GM03348 (cell line): ENCODE results near the gene OR2AK2.
A peak's percentile ranks its signal among the peaks of the same experiment; 100 is the strongest.

ENCODE experiments used
- DNase-seq: peaks from one replicate; pipeline ENCODE4 v3.0.0; 2012; ENCODE audit warnings: low spot score

The OR2AK2 gene, protein sequence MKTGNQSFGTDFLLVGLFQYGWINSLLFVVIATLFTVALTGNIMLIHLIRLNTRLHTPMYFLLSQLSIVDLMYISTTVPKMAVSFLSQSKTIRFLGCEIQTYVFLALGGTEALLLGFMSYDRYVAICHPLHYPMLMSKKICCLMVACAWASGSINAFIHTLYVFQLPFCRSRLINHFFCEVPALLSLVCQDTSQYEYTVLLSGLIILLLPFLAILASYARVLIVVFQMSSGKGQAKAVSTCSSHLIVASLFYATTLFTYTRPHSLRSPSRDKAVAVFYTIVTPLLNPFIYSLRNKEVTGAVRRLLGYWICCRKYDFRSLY

DNA sequence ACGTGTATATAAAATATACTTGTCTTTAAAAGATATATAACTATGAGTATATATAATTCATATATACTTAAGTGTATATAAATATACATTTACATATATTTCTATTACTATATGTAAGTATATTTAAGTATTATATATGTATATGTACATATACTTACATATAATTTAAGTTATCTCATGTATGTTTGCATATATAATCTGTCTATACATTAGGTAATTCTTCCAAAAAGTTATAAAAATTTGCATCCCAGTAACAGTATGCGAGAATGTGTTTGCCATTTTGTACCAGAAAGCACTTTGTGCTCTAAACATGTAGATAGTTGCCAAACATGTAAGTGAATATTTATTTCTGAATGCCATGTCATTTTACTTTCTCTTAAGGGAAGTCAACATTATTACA lies at the start of gene OR2AK2:
Gene OR2AK2 (plus strand): TSS at position 301 of the 400 bp plus-strand sequence. CDS start 144 bp downstream, outside the sequence.
- no peak for DNase-seq

DNA sequence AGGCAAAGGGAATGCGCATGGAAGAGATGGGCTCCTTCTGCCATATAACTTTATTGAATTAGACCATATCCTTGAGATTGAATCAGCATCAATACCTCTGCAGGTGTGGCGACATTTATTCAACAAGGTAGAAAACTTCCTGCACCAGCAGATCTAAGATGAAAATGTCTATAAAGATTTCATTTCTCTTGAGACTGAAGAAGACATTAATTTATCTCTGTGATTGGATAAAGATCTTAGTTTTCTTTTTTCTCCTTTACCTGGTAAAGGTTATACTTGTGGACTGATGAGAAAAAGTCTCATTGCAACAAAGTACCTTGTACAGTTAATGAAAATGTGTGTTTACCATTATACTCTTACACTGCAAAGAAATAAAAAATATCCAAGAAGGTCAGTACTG lies 45.1 kb upstream of the OR2AK2 start, which contains the start of gene OR2T8:
Gene OR2T8 (plus strand): TSS at position 301 of the 400 bp plus-strand sequence. CDS start 766 bp downstream, outside the sequence.
- no peak for DNase-seq

DNA sequence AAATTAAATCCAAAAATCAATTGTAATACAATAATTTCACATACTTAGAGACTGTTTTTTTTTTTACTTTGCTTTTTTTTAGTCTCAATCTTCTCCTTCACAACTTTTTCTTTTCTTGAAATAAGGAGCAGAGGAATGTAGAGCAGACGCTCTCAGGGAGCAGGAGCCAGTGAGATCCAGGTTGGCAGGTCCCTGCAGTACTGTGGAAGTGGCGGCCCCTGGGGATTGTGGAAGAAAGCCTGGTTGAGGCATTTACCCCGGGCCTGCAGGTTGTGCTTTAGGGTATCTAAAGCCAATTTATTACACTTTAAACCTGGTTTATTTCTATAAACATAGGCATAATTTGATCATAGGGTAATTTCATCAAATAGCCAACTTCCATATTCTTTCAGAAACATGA lies 41.1 kb upstream of the OR2AK2 start:
- DNase-seq, result no peak

DNA sequence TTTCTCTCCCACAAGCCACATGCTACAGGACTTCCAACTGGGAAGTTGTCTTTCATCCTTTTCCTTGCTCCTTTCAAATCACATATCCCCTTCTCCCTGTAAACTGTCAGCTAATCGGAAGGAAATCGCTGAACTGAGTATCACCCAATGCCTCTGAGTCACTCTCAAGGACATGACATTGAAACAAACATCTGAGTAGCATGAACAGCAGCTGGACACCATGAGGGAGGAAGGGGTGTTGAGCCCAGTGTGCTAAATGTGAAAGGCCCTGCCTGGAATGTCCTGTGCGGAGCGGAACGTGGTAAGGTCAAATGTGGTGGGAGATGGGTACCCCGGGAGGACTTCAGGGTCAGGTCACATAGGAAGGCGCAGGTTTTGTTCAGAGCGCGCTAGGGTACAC lies 40.2 kb upstream of the OR2AK2 start, which contains the start of gene OR2AJ1:
Gene OR2AJ1 (plus strand): TSS at position 22 of the 400 bp plus-strand sequence. CDS start 8,880 bp downstream, outside the sequence.
- DNase-seq, result no peak

DNA sequence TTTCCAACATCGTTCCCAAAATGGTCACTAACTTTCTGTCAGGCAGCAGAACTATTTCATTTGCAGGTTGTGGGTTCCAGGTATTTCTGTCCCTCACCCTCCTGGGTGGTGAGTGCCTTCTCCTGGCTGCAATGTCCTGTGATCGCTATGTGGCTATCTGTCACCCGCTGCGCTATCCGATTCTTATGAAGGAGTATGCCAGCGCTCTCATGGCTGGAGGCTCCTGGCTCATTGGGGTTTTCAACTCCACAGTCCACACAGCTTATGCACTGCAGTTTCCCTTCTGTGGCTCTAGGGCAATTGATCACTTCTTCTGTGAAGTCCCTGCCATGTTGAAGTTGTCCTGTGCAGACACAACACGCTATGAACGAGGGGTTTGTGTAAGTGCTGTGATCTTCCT lies 31.0 kb upstream of the OR2AK2 start:
- DNase-seq, result no peak

DNA sequence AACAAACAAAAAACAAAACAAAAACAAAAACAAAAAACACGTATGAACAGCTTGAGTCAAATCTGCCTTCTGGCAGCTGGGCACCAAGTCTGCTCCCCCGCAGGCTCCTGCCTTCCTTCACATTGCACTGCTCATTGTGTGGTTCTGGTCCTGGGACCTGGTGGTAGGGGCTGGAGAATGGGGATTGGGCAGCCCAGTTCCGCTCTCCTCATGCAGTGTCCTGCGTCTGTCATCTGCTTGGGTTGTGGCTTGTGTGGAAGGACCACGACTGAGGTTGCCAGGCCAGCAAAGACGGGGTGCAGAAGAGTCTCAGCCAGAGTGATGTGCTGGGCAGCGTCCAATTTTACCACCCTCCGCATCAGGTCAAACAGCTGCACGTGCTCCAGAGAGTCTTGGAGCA lies 29.3 kb upstream of the OR2AK2 start:
- no peak for DNase-seq

DNA sequence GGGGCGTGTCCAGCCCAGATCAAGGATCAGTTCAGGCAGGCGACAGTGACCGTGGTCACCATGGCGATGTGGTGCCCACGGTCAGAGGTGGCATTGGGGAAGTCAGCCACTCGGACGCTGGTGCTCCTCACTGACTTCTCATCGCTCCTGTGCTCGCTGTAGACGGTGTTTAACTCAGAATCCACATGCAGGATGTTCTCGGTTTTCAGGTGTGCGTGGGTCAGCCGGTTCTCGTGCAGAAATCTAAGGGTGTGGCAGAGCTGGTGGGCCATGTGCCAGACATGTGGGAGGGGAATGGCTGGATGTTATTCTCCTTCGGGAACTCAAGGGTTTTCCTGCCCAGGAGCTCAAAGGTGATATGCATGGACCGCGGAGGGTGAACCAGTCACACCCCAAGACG lies 28.6 kb upstream of the OR2AK2 start:
- DNase-seq, result no peak

DNA sequence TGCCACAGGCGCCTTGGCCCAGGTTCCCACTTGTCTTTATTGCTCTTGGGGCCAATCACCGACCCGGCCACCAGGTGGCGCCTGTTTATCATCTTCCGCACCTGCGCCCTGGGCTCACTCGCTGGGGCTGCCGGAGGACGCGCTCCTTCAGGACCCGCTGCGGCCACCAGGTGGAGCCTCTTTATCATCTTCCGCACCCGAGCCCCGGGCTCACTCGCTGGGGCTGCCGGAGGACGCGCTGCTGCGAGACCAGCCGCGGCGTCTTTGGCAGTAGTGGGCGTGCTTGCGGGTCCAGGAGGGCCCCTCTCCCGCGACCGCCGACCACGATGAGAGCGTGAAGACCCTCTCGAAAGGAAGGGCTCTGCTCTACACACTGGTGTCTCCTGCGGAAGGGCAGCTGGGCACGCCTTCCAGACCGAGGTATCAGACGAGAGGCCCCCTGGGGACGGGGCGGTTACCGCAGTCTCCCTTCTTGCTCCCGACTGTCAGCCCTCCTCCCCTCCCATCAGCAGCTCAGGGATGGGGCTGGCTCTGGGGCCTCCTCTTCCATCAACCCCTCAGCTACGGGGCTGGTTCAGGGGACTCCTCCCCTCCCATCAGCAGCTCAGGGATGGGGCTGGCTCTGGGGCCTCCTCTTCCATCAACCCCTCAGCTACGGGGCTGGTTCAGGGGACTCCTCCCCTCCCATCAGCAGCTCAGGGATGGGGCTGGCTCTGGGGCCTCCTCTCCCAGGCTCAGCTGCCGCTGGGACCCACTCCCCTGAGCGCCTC lies 27.9 kb upstream of the OR2AK2 start:
- peak; percentile 7 for DNase-seq

DNA sequence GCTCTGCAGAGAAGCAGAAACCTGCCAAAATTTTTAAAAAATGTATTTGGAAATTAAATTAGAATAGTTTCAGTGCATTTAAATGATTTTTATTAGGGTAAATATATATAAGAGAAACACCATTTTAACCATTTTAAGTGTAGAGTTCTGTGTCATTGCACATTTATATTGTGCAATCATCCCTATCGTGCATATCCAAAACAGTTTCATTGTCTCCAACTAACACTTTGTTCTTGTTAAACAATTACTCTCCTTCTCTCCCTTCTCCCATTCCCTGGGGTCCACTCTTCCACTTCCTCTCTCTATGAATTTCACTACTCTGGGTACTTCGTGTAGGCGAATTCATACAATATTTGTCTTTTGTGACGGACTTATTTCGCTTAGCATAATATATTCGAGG lies 22.4 kb upstream of the OR2AK2 start:
- DNase-seq, result no peak

DNA sequence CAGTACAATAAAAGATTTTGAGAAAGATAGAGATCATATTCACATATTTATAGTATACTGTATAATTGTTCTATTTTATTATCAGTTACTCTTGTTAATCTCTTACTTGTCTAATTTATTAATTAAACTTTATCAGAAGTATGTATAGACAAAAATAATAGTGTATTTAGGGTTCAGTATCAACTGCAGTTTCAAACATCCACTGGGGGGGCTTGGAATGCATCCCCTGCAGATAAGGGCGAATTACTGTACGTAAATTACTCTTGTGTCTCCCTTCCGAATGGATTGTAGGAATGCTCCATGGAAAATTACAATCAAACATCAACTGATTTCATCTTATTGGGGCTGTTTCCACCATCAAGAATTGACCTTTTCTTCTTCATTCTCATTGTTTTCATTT lies 16.5 kb upstream of the OR2AK2 start, which contains the start of gene OR2L8:
Gene OR2L8 (plus strand): TSS at position 301 of the 400 bp plus-strand sequence. CDS start 0 bp downstream, at position 301.
- DNase-seq, result no peak

DNA sequence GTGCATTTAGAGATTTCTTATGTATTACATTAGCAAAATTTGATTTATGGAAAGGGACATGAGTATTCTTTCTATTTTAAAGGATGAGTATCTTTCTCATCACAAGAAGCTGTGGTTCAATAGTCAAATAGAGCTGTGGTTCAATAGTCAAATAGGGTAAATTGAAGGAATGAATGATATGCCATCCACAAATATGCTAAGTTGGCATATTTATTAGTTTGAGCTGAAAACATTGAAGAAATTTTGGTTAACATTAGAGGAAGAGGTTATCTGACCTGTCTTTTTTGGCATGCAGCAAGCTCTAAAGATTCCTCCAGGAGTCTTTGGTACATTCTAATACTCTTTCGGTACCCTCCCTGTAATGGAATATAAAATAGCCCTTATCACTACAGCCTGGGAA lies 11.6 kb upstream of the OR2AK2 start:
- DNase-seq, result no peak

DNA sequence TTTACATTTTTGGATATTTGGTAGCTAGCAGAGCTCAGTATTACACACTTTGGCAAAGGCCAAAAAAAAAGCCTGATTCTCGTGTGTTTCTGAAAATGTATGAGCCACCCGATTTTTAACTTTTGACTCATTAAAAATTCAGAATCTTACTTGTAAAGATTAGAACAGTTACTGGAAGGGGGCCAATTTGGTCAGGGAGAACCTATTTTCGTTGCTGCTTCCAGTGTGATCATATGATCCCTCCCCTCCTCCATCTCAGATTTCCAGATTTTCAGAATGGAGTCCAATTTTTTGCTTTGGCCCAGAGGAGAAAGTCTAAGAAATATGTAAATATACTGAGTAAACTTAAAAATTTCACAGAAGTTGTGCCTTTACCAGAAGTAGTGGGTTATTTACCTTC lies 3.2 kb upstream of the OR2AK2 start:
- DNase-seq, result no peak

DNA sequence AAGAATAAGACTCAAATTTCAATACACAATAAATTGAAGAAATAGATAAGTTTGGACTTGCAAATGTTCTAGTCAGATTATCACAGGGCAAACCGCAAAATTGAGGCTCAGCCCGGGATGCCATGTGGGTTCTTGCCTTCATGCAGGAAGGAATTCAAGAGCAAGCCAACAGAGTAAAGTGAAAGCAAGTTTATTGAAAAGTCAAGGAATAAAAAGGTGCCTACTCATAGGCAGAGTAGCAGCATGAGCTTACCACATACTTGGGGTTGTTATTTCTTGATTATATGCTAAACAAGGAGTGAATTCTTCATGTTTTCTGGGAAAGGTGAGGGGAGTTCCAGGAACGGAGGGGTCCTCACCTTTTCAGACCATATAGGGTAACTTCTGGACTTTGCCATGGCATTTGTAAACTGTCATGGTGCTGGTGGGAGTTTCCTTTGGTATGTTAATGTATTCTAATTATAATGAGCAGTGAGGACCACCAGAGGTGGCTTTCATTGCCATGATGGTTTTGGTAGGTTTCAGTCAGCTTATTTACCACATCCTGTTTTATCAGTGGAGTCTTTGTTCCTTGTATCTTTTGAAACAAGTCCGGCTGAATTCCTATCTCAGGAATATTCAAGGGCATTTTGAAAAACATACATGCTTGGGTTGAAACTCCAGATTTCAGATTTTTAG lies 2.0 kb upstream of the OR2AK2 start:
- no peak for DNase-seq

DNA sequence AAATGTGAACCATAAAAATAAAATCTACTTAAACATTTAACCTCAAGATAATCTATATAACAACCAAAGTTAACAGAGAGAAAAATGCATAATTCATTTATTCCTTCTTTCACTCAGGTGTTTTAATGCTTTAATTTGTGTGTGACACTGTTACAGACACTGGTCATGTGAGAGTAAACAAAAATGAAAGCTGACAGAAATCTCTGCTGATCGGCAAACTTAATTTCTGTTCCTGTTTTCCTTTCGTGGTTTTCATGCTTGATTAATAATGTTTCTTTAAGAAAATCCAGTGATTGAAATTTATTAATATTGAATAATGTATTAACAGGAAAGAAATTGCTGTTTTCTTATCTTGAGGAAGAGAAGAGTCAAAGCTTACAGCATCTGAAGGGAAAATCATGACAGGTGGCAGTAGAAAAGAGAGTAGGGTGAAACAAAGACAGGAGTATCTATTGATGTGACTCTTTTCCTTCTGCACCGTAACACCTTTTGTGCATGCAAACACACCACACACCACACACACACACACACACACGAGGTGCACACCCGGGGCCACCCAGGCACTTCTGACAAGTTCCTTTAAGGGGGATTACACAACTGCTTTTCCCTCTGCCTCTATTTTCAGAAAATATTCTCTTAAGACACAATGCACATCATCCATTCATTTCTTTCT lies 1.6 kb downstream of the OR2AK2 start:
- DNase-seq, result no peak

DNA sequence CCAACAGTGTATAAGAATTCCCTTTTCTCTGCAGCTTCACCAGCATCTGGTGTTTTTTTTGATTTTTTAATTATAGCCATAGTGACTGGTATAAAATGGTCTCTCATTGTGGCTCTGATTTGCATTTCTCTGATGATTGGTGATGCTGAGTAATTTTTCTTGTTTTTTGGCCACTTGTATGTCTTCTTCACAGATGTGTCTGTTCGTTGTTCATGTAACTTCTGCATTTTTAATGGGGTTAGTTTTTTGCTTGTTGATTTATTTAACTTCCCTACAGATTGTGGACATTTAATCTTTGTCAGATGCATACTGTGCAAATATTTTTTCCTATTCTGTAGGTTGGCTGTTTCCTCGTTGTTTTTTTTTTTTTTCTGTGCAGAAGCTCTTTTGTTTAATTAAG lies 28.0 kb downstream of the OR2AK2 start:
- no peak for DNase-seq

DNA sequence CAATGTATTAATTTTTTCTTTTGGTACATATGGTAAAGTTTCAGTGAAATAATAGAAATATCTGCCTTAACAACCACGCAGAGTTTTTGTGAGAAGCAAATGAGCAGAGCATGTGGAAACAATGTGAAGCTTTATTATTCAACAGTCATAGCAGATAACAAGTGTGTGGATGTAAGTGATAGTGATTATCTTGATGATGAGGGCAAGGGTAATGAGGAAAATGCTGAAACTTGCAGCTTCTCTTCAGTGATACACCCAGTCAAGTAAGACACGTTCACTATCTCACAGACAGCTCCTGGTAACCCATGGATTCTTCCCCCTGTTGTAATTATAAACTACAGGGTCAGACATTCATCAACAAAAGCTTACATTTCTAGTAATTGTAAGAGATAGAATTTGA lies 33.8 kb downstream of the OR2AK2 start:
- DNase-seq, result no peak

DNA sequence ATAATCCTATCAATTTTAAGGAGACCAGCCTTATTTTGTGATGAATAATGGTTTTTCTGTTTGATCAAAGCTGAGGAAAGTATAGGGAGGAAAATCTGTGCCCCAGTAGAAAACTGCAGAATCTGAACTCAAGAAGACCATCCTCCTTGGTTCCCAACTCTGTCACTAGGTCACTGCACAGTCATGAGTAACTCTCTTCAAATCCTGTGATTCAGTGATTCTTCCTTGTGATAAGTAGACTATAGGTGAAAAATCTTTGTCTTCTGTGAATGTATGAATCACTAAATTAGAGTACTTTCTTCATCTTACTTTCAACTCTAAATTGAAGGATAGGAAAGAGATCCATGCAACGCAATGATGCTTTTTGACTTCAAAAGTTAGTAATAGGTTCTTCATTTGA lies 35.1 kb downstream of the OR2AK2 start:
- DNase-seq, result no peak

DNA sequence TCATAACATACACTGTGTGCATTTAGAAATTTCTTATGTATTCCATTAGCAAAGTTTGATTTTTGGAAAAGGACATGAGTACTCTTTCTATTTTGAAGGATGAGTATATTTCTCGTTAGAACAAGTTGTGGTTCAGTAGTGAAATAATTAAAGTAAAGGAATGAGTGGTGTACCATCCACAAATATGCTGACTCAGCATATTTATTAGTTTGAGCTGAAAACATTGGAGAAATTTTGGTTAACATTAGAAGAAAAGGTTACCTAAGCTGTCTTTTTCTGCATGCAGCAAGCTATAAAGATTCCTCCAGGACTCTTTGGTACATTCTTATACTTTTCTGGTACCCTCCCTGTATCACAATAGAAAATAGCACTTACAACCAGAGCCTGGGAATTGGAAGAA lies 42.7 kb downstream of the OR2AK2 start:
- DNase-seq, result no peak

DNA sequence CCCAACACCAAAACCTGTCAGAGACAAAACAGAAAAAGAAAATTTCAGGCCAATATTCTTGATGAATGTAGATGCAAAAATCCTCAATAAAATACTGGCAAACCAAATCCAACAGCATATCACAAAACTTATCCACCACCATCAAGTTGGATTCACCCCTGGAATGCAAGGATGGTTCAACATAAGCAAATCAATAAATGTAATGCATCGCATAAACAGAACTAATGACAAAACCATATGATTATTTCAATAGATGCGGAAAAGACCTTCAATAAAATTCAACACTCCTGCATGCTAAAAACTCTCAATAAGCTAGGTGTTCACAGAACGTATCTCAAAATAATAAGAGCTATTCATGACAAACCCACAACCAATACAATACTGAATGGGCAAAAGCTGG lies 44.6 kb downstream of the OR2AK2 start:
- no peak for DNase-seq

DNA sequence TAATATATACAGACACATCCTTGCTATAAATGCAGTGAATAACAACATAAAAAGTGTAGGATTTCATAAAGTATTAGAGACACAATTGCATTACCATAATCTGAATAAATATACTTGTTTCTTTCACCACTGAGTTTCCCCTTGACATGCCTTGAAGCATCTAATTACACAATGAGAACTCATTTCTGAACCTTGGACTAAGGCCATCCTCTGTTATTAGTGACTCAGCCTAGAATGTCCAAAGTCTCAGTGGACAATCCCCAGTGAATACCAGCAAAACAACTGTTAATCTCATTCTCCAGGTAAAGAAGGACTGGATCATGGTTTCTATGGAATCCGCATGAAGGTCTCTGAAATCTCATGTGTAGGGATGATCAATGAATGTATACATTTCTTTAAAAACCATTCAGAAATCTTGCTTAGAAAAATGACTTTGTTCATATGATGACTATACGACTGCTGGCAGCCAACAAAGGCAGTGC lies 48.2 kb downstream of the OR2AK2 start, which contains the start of gene OR2L5:
Gene OR2L5 (plus strand): TSS at position 432 of the 482 bp plus-strand sequence. CDS start 8,288 bp downstream, outside the sequence.
- no peak for DNase-seq

DNA sequence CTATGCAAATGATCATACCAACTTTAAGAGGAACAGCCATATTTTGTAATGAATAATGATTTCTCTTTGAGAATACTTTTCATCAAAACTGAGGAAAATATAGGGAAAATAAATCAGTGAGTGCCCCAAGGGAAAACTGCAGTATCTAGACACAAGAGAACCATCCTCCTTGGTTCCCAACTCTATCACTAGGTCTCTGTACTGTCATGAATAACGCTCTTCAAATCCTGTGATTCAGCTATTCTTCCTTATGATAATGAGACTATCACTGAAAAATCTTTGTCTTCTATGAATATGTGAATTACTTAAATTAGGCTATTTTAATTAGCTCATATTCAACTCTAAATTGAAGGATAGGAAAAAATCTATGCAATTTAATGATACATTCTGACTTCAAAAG lies 50.8 kb downstream of the OR2AK2 start:
- DNase-seq, result no peak
